NCI-H82 treated with DMSO at 0.1 percent for 48 hours (cell line): ENCODE data around the gene CYTH2.

Source experiments
- DNase-seq: peaks from one replicate; lab custom pipeline; 2025; ENCODE audit not compliant: unreplicated experiment; lab: John Stamatoyannopoulos, UW

The CYTH2 gene

GRCh38 chr19:48469289-48469881, at the start of gene CYTH2:
TSS of gene CYTH2 (plus strand) at chr19:48469369. CDS start at chr19:48469508, 139 bp downstream.
- peak; percentile 28 for DNase-seq

DNA sequence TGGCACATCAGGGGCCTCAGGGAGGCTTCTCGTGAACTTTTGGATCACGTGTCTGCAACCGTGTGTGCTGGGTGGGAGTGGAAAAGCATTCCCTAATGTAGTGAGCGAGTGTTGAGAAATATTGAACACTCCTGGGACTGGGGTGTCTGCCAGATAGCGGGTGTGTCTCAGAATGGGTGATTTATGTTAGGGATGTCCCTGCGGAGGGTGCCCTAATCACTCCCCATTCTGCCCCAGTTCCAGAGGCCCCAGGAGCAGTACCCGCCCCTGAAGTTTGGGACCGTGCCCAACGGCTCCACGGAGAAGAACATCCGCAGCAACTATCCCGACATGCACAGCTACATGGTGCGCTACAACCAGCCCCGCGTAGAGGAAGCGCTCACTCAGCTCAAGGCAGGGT, 47.6 kb upstream of the CYTH2 start:
- no peak for DNase-seq

DNA sequence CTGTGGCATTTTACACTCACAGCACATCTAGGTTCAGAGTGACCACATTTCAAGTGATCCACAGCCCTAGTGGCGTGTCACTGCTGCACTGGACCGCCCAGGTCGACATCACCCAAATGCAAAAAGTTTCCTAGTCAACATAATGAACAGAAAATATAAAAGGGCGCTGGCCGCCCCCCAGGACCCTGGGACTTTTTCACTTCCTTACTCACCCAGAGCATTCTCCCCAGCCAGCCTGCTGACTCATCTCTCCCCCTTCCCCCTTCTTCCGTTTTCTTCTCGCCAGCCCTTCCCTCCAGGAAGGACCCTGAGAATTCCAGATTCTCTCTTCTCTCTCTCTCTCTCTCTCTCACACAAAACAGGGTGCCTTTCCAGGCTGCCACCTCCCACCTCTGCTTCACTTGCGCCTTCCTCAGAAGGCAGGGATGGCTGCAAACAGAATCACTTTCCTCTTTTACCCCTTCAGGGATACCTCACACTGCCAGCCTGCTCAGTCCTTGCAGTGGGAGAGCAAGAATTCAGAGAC, 44.4 kb upstream of the CYTH2 start:
- no peak for DNase-seq

DNA sequence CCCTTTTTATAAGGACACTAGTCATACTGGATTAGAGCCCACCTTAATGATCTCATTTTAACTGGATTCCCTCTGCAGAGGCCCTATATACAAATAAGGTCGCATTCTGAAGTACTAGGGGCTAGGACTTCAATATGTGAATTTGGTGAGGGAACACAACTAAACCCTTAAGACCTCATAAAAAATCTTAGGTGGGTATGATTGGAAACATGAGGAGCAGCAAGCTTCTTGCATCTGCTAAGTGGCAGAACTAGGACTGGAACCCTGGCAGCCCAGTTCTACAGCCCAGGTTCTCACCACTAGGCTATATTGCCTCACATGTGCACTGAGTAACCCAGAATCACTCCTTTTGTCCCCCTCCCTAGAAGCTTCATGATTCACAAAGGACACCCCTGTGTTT, 40.5 kb upstream of the CYTH2 start:
- DNase-seq: no peak

- no peak for DNase-seq
These were observed 35.8 kb upstream of the CYTH2 start for GRCh38 chr19:48433337-48433736.

DNA sequence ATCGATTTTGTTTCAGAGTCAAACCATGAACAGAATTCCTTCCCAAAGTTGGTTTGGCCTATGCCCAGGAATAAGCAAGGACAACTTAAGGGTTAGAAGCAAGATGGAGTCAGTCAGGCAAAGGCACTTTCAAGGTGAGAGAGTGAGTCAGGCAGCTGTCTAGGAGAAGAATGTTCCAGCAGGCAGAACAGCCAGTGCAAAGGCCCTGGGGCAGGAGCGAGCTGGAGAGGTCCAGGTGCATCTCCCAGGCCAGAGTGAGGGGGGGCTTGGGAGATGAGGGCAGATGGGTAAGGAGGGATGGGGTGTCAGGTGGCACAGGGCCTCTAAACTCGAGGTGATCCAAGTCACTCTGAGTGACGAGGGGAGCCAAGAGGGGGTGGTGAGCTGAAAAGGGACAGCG, 32.6 kb upstream of the CYTH2 start:
- no peak for DNase-seq

DNA sequence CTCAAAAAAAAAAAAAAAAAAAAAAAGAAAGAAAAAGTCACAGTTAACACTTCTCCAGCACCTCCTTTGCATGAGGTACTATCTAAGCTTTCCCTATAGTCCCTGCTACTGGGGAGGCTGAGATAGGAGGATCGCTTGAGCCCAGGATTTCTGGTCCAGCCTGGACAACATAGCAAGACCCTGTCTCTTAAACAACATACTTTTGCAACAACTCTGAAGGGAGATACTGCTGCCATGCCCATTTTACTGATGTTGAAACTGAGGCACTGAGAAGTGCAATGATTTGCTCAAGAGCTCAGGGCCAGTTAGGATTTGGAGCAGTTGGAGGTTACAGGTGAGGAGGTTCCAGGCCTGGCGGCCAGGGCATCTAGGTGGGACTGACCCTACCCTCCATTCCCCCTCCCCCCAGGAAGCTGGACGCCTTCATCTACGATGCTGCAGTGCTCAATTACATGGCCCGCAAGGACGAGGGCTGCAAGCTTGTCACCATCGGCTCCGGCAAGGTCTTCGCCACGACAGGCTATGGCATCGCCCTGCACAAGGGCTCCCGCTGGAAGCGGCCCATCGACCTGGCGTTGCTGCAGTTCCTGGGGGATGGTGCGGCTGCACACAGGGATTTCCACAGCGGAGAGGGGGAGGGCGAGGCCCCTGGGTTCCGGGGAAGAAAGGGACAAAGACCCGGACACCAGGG, 27.7 kb upstream of the CYTH2 start:
- no peak for DNase-seq

- DNase-seq: no peak
These were observed 26.8 kb upstream of the CYTH2 start for GRCh38 chr19:48442116-48443035.

DNA sequence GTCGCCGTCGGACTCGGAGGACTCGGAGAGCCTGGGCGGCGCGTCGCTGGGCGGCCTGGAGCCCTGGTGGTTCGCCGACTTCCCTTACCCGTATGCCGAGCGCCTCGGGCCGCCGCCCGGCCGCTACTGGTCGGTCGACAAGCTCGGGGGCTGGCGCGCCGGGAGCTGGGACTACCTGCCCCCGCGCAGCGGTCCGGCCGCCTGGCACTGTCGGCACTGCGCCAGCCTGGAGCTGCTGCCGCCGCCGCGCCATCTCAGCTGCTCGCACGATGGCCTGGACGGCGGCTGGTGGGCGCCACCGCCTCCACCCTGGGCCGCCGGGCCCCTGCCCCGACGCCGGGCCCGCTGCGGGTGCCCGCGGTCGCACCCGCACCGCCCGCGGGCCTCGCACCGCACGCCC, 25.9 kb upstream of the CYTH2 start:
- DNase-seq: no peak

DNA sequence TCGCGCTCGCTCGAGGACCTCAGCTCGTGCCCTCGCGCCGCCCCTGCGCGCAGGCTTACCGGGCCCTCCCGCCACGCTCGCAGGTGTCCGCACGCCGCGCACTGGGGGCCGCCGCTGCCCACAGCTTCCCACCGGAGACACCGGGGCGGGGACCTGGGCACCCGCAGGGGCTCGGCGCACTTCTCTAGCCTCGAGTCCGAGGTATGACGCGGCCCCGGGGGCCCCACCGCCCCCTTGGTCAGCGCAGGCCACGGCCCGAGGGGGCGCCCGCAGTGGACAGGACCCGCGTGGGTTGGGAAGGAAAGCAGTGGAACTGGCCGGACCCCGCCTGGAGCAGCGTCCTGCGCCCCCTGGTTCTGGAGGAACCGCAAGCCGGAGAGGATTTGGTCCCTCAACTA, 25.4 kb upstream of the CYTH2 start:
- no peak for DNase-seq

GRCh38 chr19:48444129-48444935, 24.8 kb upstream of the CYTH2 start:
- no peak for DNase-seq

GRCh38 chr19:48444936-48445200, 24.3 kb upstream of the CYTH2 start:
- no peak for DNase-seq

DNA sequence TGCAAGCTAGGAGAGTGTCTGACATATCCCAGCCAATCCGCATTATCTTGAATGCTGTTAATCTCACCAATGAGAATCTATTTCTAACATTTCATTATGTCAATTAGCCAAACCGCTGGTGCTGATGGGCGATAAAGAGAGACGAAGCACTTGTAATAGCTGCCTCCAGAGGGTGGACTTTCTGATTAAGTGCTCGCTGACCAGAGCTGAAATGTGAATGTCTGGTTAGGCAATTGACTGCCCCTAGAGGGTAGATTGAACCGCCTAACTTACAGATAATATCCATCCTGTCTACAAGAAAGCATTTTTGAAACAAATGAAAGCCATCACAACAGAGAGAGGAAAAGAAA, 23.9 kb upstream of the CYTH2 start:
- DNase-seq: peak; percentile 85

- DNase-seq: peak; percentile 91
These were observed 23.3 kb upstream of the CYTH2 start, which contains the start of gene GRWD1 for GRCh38 chr19:48445606-48446481. TSS of gene GRWD1 (plus strand) at chr19:48445983. CDS start at chr19:48446006, 23 bp downstream.

- no peak for DNase-seq
These were observed 22.6 kb upstream of the CYTH2 start for GRCh38 chr19:48446579-48446978.

DNA sequence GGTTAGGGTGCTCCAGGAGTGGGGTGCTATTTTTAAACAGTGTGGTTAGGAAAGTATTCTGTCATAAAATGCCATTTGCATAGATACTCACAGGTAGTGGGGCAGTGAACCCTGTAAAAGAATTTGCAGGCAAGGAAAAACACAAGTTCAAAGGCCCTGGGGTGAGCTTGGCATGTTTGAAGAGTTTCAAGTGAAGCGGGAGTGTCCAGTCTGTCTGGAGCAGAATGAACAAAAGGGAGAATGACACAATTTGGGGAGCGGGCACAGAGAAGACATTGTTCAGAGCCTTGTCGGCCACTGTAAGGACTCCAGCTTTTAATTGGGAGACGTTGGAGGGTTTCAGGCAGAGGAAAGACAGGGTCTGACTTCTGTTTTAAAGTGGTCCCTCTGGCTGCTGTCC, 20.6 kb upstream of the CYTH2 start:
- no peak for DNase-seq

GRCh38 chr19:48450441-48450840, 18.7 kb upstream of the CYTH2 start:
- no peak for DNase-seq

DNA sequence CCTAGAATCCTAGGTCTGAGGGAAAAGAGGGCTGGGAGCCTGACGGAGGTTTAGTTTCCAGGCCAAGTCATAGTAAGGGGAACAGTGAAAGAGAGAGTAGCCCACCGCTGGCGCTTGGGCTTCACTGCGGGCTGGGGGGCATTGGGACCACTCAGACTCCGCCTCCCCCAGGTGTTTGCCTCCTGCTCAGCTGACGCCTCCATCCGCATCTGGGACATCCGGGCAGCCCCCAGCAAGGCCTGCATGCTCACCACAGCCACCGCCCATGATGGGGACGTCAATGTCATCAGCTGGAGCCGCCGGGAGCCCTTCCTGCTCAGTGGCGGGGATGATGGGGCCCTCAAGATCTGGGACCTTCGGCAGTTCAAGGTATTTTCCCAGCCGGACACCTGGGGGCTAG, 18.3 kb upstream of the CYTH2 start:
- DNase-seq: no peak

DNA sequence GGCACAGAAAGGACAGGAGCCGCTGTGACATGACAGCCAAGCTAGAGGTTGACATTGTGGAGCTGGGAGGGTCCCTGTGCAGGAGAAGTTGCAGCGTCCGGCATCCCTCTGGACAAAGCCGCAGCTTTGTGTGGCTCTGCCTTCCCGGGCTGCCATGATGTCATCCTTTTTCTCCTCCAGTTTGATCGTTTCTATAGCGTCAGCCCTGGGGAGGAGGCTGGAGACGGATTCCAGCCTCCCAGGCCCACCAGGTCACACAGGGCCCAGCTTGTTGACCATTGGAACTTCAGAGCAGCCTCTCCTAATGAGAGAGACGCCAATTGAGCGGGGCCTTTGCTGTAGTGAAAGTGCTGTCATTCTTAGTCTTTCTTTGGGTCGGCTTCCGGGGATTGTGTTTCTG, 17.5 kb upstream of the CYTH2 start:
- no peak for DNase-seq
